SK-N-MC (cell line): ENCODE measurements around the gene STX19.

Experiments used
- DNase-seq: peaks from one replicate; pipeline ENCODE4 v3.0.0-alpha.2; 2011; ENCODE audit warnings: low read depth, low spot score
- H3K27ac ChIP-seq: fragments of 200-600 bp; sonication (generic); 2 replicates; pipeline ENCODE4 v1.5.1; 2016; ENCODE audit warnings: mixed run types
- H3K36me3 ChIP-seq: fragments of 200-600 bp; sonication (generic); 2 replicates; pipeline ENCODE4 v1.6.1; 2017; ENCODE audit warnings: antibody characterized with exemption, low read length, mixed read lengths; ENCODE audit not compliant: insufficient read depth
- H3K4me3 ChIP-seq: fragments of 200-600 bp; sonication (generic); 2 replicates; pipeline ENCODE4 v1.5.1; 2016
- H3K9ac ChIP-seq: fragments of 200-600 bp; sonication (generic); 2 replicates; pipeline ENCODE4 v1.8.0; 2017; ENCODE audit warnings: mixed run types, mixed read lengths; ENCODE audit not compliant: insufficient read length
- H3K9me3 ChIP-seq: fragments of 200-600 bp; sonication (generic); 2 replicates; pipeline ENCODE4 v1.6.1; 2017; ENCODE audit warnings: low read depth, mild to moderate bottlenecking, antibody characterized with exemption, low read length, moderate library complexity, mixed read lengths
- EZH2 ChIP-seq: fragments of 200-600 bp; sonication (generic); IDR thresholded peaks from one replicate; pipeline ENCODE4 v1.6.1; 2017; ENCODE audit warnings: antibody characterized with exemption
- FOXP2 ChIP-seq: optimal IDR thresholded peaks from 2 replicates; pipeline ENCODE3; 2011; ENCODE audit warnings: mild to moderate bottlenecking, moderate library complexity; ENCODE audit not compliant: insufficient read depth; ENCODE audit errors: extremely low read length, control extremely low read depth
- POLR2AphosphoS5 ChIP-seq: IDR thresholded peaks from 2 replicates; pipeline ENCODE4 v1.6.1; 2012; ENCODE audit warnings: mild to moderate bottlenecking, low read depth, low read length, borderline replicate concordance

The STX19 gene, protein sequence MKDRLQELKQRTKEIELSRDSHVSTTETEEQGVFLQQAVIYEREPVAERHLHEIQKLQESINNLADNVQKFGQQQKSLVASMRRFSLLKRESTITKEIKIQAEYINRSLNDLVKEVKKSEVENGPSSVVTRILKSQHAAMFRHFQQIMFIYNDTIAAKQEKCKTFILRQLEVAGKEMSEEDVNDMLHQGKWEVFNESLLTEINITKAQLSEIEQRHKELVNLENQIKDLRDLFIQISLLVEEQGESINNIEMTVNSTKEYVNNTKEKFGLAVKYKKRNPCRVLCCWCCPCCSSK

DNA sequence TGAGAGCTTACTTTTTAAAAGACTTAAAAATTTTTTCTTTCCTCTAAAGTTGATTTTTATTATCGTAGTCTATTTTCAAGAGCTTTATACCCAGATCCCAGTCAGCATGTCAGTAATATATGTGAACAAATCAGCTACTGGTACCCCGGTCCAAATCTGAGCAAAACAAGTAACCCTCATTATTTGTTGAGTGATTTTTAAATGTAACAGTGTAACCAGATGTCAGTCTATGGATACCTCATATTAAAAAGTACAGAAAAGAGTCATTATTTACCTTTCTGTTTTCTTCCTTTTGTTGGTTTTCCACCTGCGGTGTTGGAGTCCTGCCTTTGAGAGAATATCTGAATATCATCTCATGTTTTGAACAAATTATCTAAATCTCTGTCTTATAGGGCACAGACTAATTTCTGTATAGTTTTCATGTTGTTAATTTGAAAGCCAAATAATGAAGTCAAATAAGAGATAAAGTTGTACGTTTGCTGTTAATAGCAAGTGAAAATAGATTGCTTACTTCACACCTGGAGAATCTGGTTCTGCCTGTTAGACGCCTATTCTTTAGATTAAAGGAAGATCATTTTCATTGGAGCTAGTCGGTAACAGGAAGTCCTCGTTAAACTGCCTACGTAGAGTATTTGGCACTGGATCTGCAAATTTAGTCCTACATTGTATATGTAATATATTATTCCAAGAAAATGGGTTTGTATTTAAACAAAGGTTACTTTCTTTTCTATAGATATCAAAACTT, at the start of gene STX19:
TSS of gene STX19 (minus strand) at position 505 of the 745 bp plus-strand sequence. CDS start 13,328 bp downstream, outside the sequence.
- no peak for DNase-seq
- Histone ChIP-seq H3K9me3 (no peaks in the 10 kb centered on the region), H3K27ac (no peak within 1 kb of the TSS), H3K4me3 (no peak within 1 kb of the TSS), H3K9ac (no peak within 1 kb of the TSS), H3K36me3 (0 out of 2 replicates have a peak, but pooled peaks cover 9% of the 10 kb centered on the region)
- TF ChIP-seq FOXP2 (no peak), EZH2 (no peak), POLR2AphosphoS5 (no peak)

DNA sequence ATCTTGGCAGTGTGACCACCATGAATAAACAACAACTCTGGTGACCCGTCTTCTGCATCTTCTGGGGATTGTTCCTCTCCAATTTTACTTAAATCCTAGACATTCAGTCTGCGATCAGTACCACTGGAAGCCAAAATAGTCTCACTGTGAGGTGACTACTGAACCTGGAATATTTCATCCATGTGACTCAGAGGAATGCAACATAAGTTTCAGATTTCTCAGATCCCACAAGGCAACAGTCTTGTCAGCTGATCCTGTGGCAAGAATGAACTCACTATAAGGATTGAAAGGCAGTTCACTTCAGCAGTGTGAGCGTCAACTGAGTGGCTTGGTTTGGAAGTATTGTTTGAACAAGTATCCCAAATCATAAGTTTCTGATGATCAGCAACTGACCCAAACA, 47.7 kb upstream of the STX19 start:
- no peak for DNase-seq
- Histone ChIP-seq H3K27ac (no peak overlapping the region), H3K4me3 (no peak overlapping the region), H3K9me3 (no peaks in the 10 kb centered on the region), H3K36me3 (peaks cover 13% of the 10 kb centered on the region), H3K9ac (no peak overlapping the region)
- TF ChIP-seq EZH2 (no peak), POLR2AphosphoS5 (no peak), FOXP2 (no peak)

- H3K9ac ChIP-seq, result no peak overlapping the region
- TF ChIP-seq FOXP2 (no peak), EZH2 (no peak), POLR2AphosphoS5 (no peak)
- H3K4me3 ChIP-seq, result no peak overlapping the region
These were observed 43.4 kb upstream of the STX19 start for GRCh38 chr3:94071713-94072284.

GRCh38 chr3:94070341-94070911, 42.0 kb upstream of the STX19 start:
- Histone ChIP-seq H3K27ac (no peak overlapping the region), H3K36me3 (peaks cover 19% of the 10 kb centered on the region), H3K4me3 (no peak overlapping the region), H3K9me3 (no peaks in the 10 kb centered on the region), H3K9ac (no peak overlapping the region)
- no peak for DNase-seq
- TF ChIP-seq POLR2AphosphoS5, result no peak
- TF ChIP-seq FOXP2, result no peak
- no peak for TF ChIP-seq EZH2

More at GRCh38 chr3:94071713-94072284, 43.4 kb upstream of the STX19 start:
- no peak for DNase-seq
- Histone ChIP-seq H3K27ac (no peak overlapping the region), H3K36me3 (peaks cover 21% of the 10 kb centered on the region), H3K9me3 (no peaks in the 10 kb centered on the region)

DNA sequence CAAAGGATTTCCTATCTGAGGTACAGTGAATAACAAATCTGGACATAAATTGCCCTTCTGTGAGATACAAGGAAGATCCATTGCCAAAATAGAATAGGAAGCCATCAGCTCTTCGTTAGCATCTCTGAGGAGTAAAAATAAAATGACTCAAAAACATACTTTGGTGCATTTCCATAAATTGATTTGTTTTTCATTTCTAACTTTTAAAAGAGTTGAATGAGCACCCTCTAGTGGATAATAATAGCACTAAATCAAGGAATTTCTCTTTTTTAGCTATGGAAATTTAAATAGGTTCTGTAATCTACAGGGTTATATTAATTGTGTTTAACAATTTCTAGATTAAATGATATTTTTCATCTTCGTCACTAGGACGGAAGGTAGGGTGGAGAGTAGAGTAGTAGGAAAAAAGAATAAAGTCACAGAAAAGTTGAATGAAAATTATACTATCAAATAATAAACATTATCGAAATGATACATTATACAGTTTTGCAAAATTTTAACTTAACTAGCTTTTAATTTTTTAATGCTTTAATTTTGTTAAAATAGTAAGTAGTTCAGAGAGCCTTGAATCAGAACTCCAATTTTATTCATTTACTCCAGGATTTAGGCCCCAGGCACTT, 40.9 kb upstream of the STX19 start:
- H3K9ac ChIP-seq, result peak overlapping the region; percentile 45
- no peaks in the 10 kb centered on the region for H3K9me3 ChIP-seq
- H3K36me3 ChIP-seq, result peaks cover 19% of the 10 kb centered on the region
- H3K4me3 ChIP-seq, result no peak overlapping the region
- TF ChIP-seq EZH2 (no peak), FOXP2 (no peak), POLR2AphosphoS5 (no peak)
- H3K27ac ChIP-seq, result no peak overlapping the region
- no peak for DNase-seq

DNA sequence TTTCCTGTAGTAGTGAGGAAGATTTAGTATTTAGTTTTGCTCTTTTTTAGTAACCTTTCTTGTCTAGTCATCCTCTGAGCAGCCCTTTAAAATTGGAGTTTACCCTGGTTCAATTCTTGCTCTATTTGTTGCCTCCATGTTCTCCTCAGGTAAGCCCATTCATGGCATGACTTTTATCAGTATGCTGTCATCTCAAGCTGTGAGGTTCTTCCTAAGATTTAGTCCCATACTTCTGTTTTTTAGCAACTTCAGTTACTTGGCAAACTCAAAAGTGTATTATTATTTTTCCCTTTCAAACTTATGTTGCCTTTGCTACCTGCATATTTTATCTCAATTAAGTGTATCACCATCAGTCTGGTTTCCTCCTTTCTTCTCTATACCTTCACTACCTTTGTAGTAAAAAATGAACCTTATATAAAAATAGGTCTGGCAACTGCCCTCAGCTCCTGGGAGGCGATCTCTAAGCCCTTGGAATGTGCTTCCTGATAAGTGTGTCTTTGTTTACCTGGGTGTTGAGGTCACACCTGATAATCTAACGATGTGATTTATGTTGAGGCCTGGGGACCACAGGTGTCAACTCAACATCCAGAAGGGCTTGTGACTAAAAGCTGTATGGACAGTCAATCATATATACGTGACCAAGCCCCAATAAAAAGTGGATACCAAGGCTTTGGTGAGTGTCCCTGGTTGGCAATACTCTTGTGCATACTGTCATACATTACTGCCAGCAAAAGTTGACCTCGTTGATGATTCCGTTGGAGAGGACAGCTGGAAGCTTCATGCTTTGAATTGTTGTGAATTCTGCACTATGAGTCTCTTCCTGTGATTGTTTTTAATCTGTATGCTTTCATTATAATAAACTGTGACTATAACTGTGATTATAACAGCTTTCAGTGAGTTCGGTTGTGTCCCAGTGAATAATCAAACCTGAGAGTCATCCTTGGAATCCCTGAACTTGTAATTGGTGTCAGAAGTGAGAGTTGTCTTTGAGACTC, 38.4 kb upstream of the STX19 start:
- DNase-seq, result no peak

More for the DNA sequence above, 38.4 kb upstream of the STX19 start:
- H3K9me3 ChIP-seq, result no peaks in the 10 kb centered on the region
- H3K27ac ChIP-seq, result peak overlapping the region; percentile 33; the same call in 1 of the 2 replicates
- H3K9ac ChIP-seq, result no peak overlapping the region
- TF ChIP-seq FOXP2, result no peak
- no peak for TF ChIP-seq POLR2AphosphoS5
- no peak for TF ChIP-seq EZH2
- H3K36me3 ChIP-seq, result peaks cover 13% of the 10 kb centered on the region
- no peak overlapping the region for H3K4me3 ChIP-seq
